CD14-positive monocyte (primary cell): ENCODE measurements around the gene SRGAP1. TPM values are rescaled to one million over a fixed set of nuclear protein-coding genes. Genes with fewer than 3 reads are reported as not detected.

ENCODE experiments used
- DNase-seq, 3 donors: peaks; one replicate each; pipeline ENCODE4 v3.0.0-alpha.2; 2011 to 2022
- H2AFZ ChIP-seq: 2 replicates; pipeline ENCODE4 v1.6.0; 2012; ENCODE audit warnings: mild to moderate bottlenecking, low read depth, low read length, inconsistent platforms; ENCODE audit not compliant: insufficient read depth, poor library complexity, severe bottlenecking
- H3K27ac ChIP-seq, 2 donors: 1 replicate in 1 of 2; 2 replicates in 1 of 2; pipeline ENCODE4 v1.5.1; 2012 to 2013; ENCODE audit warnings: low read length in 2 of 2, control low read depth in 1 of 2, inconsistent platforms in 1 of 2, low read depth in 1 of 2, mild to moderate bottlenecking in 1 of 2
- H3K27me3 ChIP-seq, 2 donors: one replicate each; pipeline versions ENCODE4 v1.6.0 to v1.6.1; 2011 to 2013; ENCODE audit warnings: low read length in 2 of 2; ENCODE audit not compliant: control insufficient read depth in 2 of 2, insufficient read depth in 2 of 2
- H3K36me3 ChIP-seq, 2 donors: replicated peaks in 1 of 2; 1 replicate in 1 of 2; 2 replicates in 1 of 2; pipeline versions ENCODE4 v1.5.1 to v1.6.1; 2012 to 2013; ENCODE audit warnings: low read length in 2 of 2, control low read depth in 1 of 2, inconsistent platforms in 1 of 2, mild to moderate bottlenecking in 1 of 2; ENCODE audit not compliant: insufficient read depth in 2 of 2, control insufficient read depth in 1 of 2
- H3K4me1 ChIP-seq, 2 donors: 1 replicate in 1 of 2; 2 replicates in 1 of 2; pipeline versions ENCODE4 v1.5.1 to v1.6.1; 2012 to 2013; ENCODE audit warnings: low read length in 2 of 2, control low read depth in 1 of 2, inconsistent platforms in 1 of 2, mild to moderate bottlenecking in 1 of 2, moderate library complexity in 1 of 2; ENCODE audit not compliant: insufficient read depth in 2 of 2, control insufficient read depth in 1 of 2
- H3K4me2 ChIP-seq: replicated peaks from 2 replicates; pipeline ENCODE3; 2012; ENCODE audit warnings: low read length, moderate library complexity, mild to moderate bottlenecking; ENCODE audit not compliant: poor library complexity, severe bottlenecking; ENCODE audit errors: extremely low read depth
- H3K4me3 ChIP-seq, 3 experiments: fragments of 200-600 bp in 1 of 3; sonication (generic) in 1 of 3; replicated peaks in 1 of 3; 1 replicate in 2 of 3; 2 replicates in 1 of 3; pipeline ENCODE4 v1.5.1; 2011 to 2013; ENCODE audit warnings: low read length in 3 of 3, mild to moderate bottlenecking in 3 of 3, control low read depth in 2 of 3, low read depth in 2 of 3, inconsistent platforms in 1 of 3, moderate library complexity in 1 of 3
- H3K79me2 ChIP-seq: 2 replicates; pipeline ENCODE4 v1.6.0; 2012; ENCODE audit warnings: mild to moderate bottlenecking, control low read depth, inconsistent platforms, low read length, moderate library complexity; ENCODE audit not compliant: insufficient read depth
- H3K9ac ChIP-seq: 2 replicates; pipeline ENCODE4 v1.6.0; 2017; ENCODE audit warnings: low read length, mild to moderate bottlenecking; ENCODE audit not compliant: insufficient read depth, poor library complexity, severe bottlenecking
- H3K9me3 ChIP-seq, 2 donors: replicated peaks in 1 of 2; 1 replicate in 1 of 2; 2 replicates in 1 of 2; pipeline versions ENCODE4 v1.5.1 to v1.6.1; 2012 to 2013; ENCODE audit warnings: low read length in 2 of 2, control low read depth in 1 of 2; ENCODE audit not compliant: control insufficient read depth in 1 of 2, insufficient read depth in 1 of 2
- H4K20me1 ChIP-seq: 2 replicates; pipeline ENCODE4 v1.6.0; 2012; ENCODE audit warnings: mild to moderate bottlenecking, low read length, control low read depth, moderate library complexity; ENCODE audit not compliant: insufficient read depth
- H3K27ac Mint-ChIP-seq, 7 donors: one replicate each; pipeline ENCODE4 v1.8.0; 2020; ENCODE audit warnings: mild to moderate bottlenecking in 7 of 7, mixed read lengths in 7 of 7, moderate library complexity in 6 of 7, inconsistent platforms in 2 of 7
- H3K27me3 Mint-ChIP-seq, 3 donors: one replicate each; pipeline ENCODE4 v1.8.0; 2021 to 2022; ENCODE audit warnings: low read depth in 3 of 3, mild to moderate bottlenecking in 3 of 3, mixed read lengths in 3 of 3, moderate library complexity in 3 of 3, inconsistent platforms in 1 of 3
- H3K36me3 Mint-ChIP-seq, 2 donors: one replicate each; pipeline ENCODE4 v1.8.0; 2020; ENCODE audit warnings: mixed read lengths in 2 of 2, inconsistent platforms in 1 of 2, mild to moderate bottlenecking in 1 of 2
- H3K4me1 Mint-ChIP-seq: one replicate; pipeline ENCODE4 v1.8.0; 2020; ENCODE audit warnings: mild to moderate bottlenecking, mixed read lengths
- H3K4me3 Mint-ChIP-seq, 2 donors: one replicate each; pipeline ENCODE4 v1.8.0; 2020; ENCODE audit warnings: mild to moderate bottlenecking in 2 of 2, mixed read lengths in 2 of 2, moderate library complexity in 1 of 2
- H3K9me3 Mint-ChIP-seq, 7 donors: one replicate each; pipeline ENCODE4 v1.8.0; 2020 to 2022; ENCODE audit warnings: mixed read lengths in 7 of 7, mild to moderate bottlenecking in 6 of 7, moderate library complexity in 6 of 7, inconsistent platforms in 2 of 7
- CTCF ChIP-seq: fragments of 200-600 bp; IDR thresholded peaks from one replicate; pipeline ENCODE4 v1.8.0; 2022; ENCODE audit warnings: antibody characterized with exemption, mild to moderate bottlenecking
- WGBS: methylation state at CpG from one replicate; pipeline ENCODE4 v1.1.5; 2013; ENCODE audit warnings: missing lambda C conversion rate; ENCODE audit not compliant: insufficient coverage; 5-methylcytosine and 5-hydroxymethylcytosine counted together
- intact Hi-C, 2 donors: fragments of 100-400 bp; cut with micrococcal nuclease; formaldehyde crosslinking; loops; one replicate each; pipeline versions ENCODE4 v1.15.0 to v1.15.1; 2023
- polyA plus RNA-seq, 3 donors: library from polyadenylated mRNA; depleted of rRNA in 1 of 3; unstranded in 2 of 3; stranded (reverse) in 1 of 3; fragments of 300-500 nt in 2 of 3; fragments of >200 nt in 1 of 3; fragmentation: Illumina TruSeq in 2 of 3; gene quantifications; 1 replicate in 2 of 3; 2 replicates in 1 of 3; pipeline ENCODE4 v1.2.3, GENCODE V29; 2012 to 2021

The SRGAP1 gene
- polyA plus RNA-seq, 3 donors, result 0.05 to 0.52 (median 0.07) TPM

GRCh38 chr12:63869656-63870055, 25.2 kb downstream of the SRGAP1 start:
- WGBS, result no CpG with 5 or more reads among the region's 1 CpG
- Mint-ChIP-seq H3K27me3 (peaks cover 0 to 3% (median 0%) of the 10 kb centered on the region in 3 donors), H3K4me3 (no peak overlapping the region), H3K9me3 (no peaks in the 10 kb centered on the region), H3K4me1 (no peaks in the 10 kb centered on the region), H3K27ac (no peak overlapping the region), H3K36me3 (no peaks in the 10 kb centered on the region)
- no peaks in the 10 kb centered on the region for H3K27me3 ChIP-seq
- H3K4me3 ChIP-seq, result no peak overlapping the region
- intact Hi-C loops, result no loop called here
- H3K4me1 ChIP-seq, result no peaks in the 10 kb centered on the region
- no peak overlapping the region for H3K27ac ChIP-seq
- no peaks in the 10 kb centered on the region for H3K9me3 ChIP-seq
- no peaks in the 10 kb centered on the region for H4K20me1 ChIP-seq
- H3K79me2 ChIP-seq, result no peaks in the 10 kb centered on the region
- H2AFZ ChIP-seq, result no peak overlapping the region
- no peak for DNase-seq
- TF ChIP-seq CTCF, result no peak
- H3K36me3 ChIP-seq, result no peaks in the 10 kb centered on the region
- no peak overlapping the region for H3K9ac ChIP-seq
- H3K4me2 ChIP-seq, result no peak overlapping the region

GRCh38 chr12:63870838-63871237, 26.3 kb downstream of the SRGAP1 start:
- no peak overlapping the region for H3K27ac Mint-ChIP-seq
- no peaks in the 10 kb centered on the region for H3K9me3 Mint-ChIP-seq
- H3K4me3 Mint-ChIP-seq, result no peak overlapping the region
- no peak for TF ChIP-seq CTCF
- no peak overlapping the region for H3K4me3 ChIP-seq
- H3K27me3 ChIP-seq, result no peaks in the 10 kb centered on the region
- WGBS, result 67% methylated on average over 3 of the region's 4 CpGs
- H3K36me3 ChIP-seq, result no peaks in the 10 kb centered on the region
- H3K4me1 ChIP-seq, result no peaks in the 10 kb centered on the region
- no peak overlapping the region for H3K4me2 ChIP-seq
- H4K20me1 ChIP-seq, result no peaks in the 10 kb centered on the region
- no peak overlapping the region for H2AFZ ChIP-seq
- no peak overlapping the region for H3K9ac ChIP-seq
- intact Hi-C loops, result no loop called here
- DNase-seq, result no peak
- peaks cover 0 to 3% (median 0%) of the 10 kb centered on the region in 3 donors for H3K27me3 Mint-ChIP-seq
- H3K4me1 Mint-ChIP-seq, result no peaks in the 10 kb centered on the region
- no peaks in the 10 kb centered on the region for H3K79me2 ChIP-seq
- no peaks in the 10 kb centered on the region for H3K9me3 ChIP-seq
- no peaks in the 10 kb centered on the region for H3K36me3 Mint-ChIP-seq
- no peak overlapping the region for H3K27ac ChIP-seq
